K562 (cell line): ENCODE results near the gene BORCS5. TPM values are rescaled to one million over a fixed set of nuclear protein-coding genes. Genes with fewer than 3 reads are reported as not detected.

Source experiments
- ATAC-seq: fragments of 200-7000 bp; cut with Tn5 transposase; 3 replicates; pipeline ENCODE4 v1.9.1; 2020; ENCODE audit warnings: moderate library complexity
- BruUV-seq: library from RNA; stranded (reverse); fragments of 400-500 nt; replicated peaks from 2 replicates; lab custom pipeline; 2021; lab: Mats Ljungman, UMichigan
- CTCF ChIA-PET: fragments of 300-600 bp; formaldehyde crosslinking; extraction: SDS; loops from one replicate; lab custom pipeline; 2021; ENCODE audit warnings: low intra/inter-chr PET ratio; lab: Yijun Ruan, JAX
- POLR2A ChIA-PET: fragments of 300-600, 350-650 bp; sonication (Branson Sonifier 250); formaldehyde crosslinking; extraction: SDS; loops from one replicate; lab custom pipeline; 2021; ENCODE audit warnings: antibody characterized with exemption, inconsistent platforms; lab: Yijun Ruan, JAX
- DNase-seq, 4 experiments: peaks; one replicate each; pipeline versions ENCODE4 v3.0.0 to v3.0.0-alpha.2; 2011 to 2018; ENCODE audit warnings: low spot score in 3 of 4, mixed read lengths in 3 of 4; ENCODE audit errors: extremely low read depth in 1 of 4
- FAIRE-seq: peaks from 2 replicates; lab custom pipeline; 2011; peaks lifted over from hg19 to GRCh38; lab: Jason Lieb, UNC
- H2AFZ ChIP-seq: 2 replicates; pipeline ENCODE4 v1.6.0; 2011; ENCODE audit warnings: low read depth, low read length, control low read depth, inconsistent platforms
- H3K27ac ChIP-seq: fragments of 200-600 bp; 3 replicates; pipeline ENCODE4 v1.8.0; 2011; ENCODE audit warnings: low read depth, mild to moderate bottlenecking, control low read depth, inconsistent platforms, low read length, moderate library complexity, mixed read lengths; ENCODE audit errors: extremely low read depth
- H3K27me3 ChIP-seq, 2 experiments: fragments of 300-600 bp in 1 of 2; 2 replicates in 1 of 2; 3 replicates in 1 of 2; pipeline versions ENCODE4 v1.6.0 to v1.8.0; 2011; ENCODE audit warnings: inconsistent platforms in 2 of 2, low read length in 2 of 2, mild to moderate bottlenecking in 1 of 2, mixed read lengths in 1 of 2, moderate library complexity in 1 of 2; ENCODE audit not compliant: control insufficient read depth in 2 of 2, insufficient read depth in 2 of 2
- H3K36me3 ChIP-seq: fragments of 300-600 bp; 3 replicates; pipeline ENCODE4 v1.8.0; 2011; ENCODE audit warnings: mild to moderate bottlenecking, low read length, inconsistent platforms; ENCODE audit not compliant: control insufficient read depth, insufficient read depth
- H3K4me1 ChIP-seq, 2 experiments: fragments of 200-600 bp in 1 of 2; replicated peaks in 1 of 2; 2 replicates in 1 of 2; 3 replicates in 1 of 2; pipeline versions ENCODE4 v1.5.1 to v1.8.0; 2011; ENCODE audit warnings: inconsistent platforms in 2 of 2, low read length in 2 of 2, mild to moderate bottlenecking in 1 of 2, mixed read lengths in 1 of 2, moderate library complexity in 1 of 2; ENCODE audit not compliant: control insufficient read depth in 2 of 2, insufficient read depth in 2 of 2
- H3K4me2 ChIP-seq: 2 replicates; pipeline ENCODE4 v1.6.1; 2011; ENCODE audit warnings: low read length, control low read depth, inconsistent platforms, mixed read lengths; ENCODE audit not compliant: insufficient read depth
- H3K4me3 ChIP-seq: fragments of 200-600 bp; sonication (generic), shearing (Covaris generic); 2 replicates; pipeline ENCODE4 v1.5.1; 2016; ENCODE audit warnings: control low read depth, inconsistent platforms
- H3K79me2 ChIP-seq: fragments of 200-600 bp; 3 replicates; pipeline ENCODE4 v1.8.0; 2011; ENCODE audit warnings: low read length, inconsistent platforms; ENCODE audit not compliant: control insufficient read depth, insufficient read depth
- H3K9ac ChIP-seq, 2 experiments: 2 replicates each; pipeline versions ENCODE4 v1.6.0 to v1.6.1; 2011; ENCODE audit warnings: low read depth in 2 of 2, low read length in 2 of 2, control low read depth in 1 of 2, inconsistent platforms in 1 of 2, mild to moderate bottlenecking in 1 of 2, mixed read lengths in 1 of 2; ENCODE audit not compliant: insufficient read depth in 1 of 2
- H3K9me1 ChIP-seq: one replicate; pipeline ENCODE4 v1.6.0; 2011; ENCODE audit warnings: inconsistent platforms, mild to moderate bottlenecking, low read length, moderate library complexity; ENCODE audit not compliant: control insufficient read depth, insufficient read depth
- H3K9me3 ChIP-seq: replicated peaks from 2 replicates; pipeline ENCODE4 v1.5.1; 2011; ENCODE audit warnings: low read depth, low read length, inconsistent platforms; ENCODE audit not compliant: control insufficient read depth, insufficient read depth
- H4K20me1 ChIP-seq: replicated peaks from 2 replicates; pipeline ENCODE4 v1.6.1; 2011; ENCODE audit warnings: low read length, inconsistent platforms, mixed read lengths; ENCODE audit not compliant: control insufficient read depth, insufficient read depth
- ARID2 ChIP-seq: fragments of 450-650 bp; IDR thresholded peaks from 2 replicates; pipeline ENCODE4 v1.6.1; 2017; ENCODE audit warnings: antibody characterized with exemption, mild to moderate bottlenecking
- ARID3A ChIP-seq: IDR thresholded peaks from 2 replicates; pipeline ENCODE4 v1.6.1; 2012; ENCODE audit warnings: low read depth, low read length, improper control_type of control experiment, borderline replicate concordance
- ARNT ChIP-seq, 2 experiments: fragments of 450-650 bp; IDR thresholded peaks; 2 replicates each; pipeline ENCODE4 v1.6.1; 2016; ENCODE audit warnings: mild to moderate bottlenecking in 1 of 2
- CSDE1 ChIP-seq, 2 experiments: fragments of 450-650 bp; IDR thresholded peaks; 2 replicates each; pipeline ENCODE4 v1.6.1; 2016; ENCODE audit warnings: mild to moderate bottlenecking in 1 of 2
- FOXM1 ChIP-seq, 2 experiments: fragments of 450-650 bp in 1 of 2; sonication (generic) in 1 of 2; formaldehyde crosslinking in 1 of 2; IDR thresholded peaks; 2 replicates each; pipeline versions ENCODE4 v1.6.1 to v1.9.0; 2017 to 2022; ENCODE audit warnings: low read depth in 2 of 2, mild to moderate bottlenecking in 2 of 2, missing genetic modification reagents in 1 of 2, moderate library complexity in 1 of 2
- HNRNPH1 ChIP-seq: fragments of 200-400 bp; formaldehyde crosslinking; optimal IDR thresholded peaks from 2 replicates; pipeline ENCODE3; 2017; ENCODE audit warnings: low read depth, mild to moderate bottlenecking, low read length, moderate library complexity
- HNRNPL ChIP-seq: fragments of 200-400 bp; formaldehyde crosslinking; IDR thresholded peaks from 2 replicates; pipeline ENCODE4 v1.6.1; 2017; ENCODE audit warnings: low read depth, mild to moderate bottlenecking, low read length
- ILF3 ChIP-seq: fragments of 450-650 bp; IDR thresholded peaks from 2 replicates; pipeline ENCODE4 v1.6.1; 2018; ENCODE audit warnings: antibody characterized with exemption, mild to moderate bottlenecking, moderate library complexity, borderline replicate concordance
- MEIS2 ChIP-seq: fragments of 450-650 bp; IDR thresholded peaks from 2 replicates; pipeline ENCODE4 v1.6.1; 2014; ENCODE audit warnings: mild to moderate bottlenecking; ENCODE audit not compliant: partially characterized antibody
- NCOR1 ChIP-seq: fragments of 450-650 bp; IDR thresholded peaks from 2 replicates; pipeline ENCODE4 v1.6.1; 2016; ENCODE audit warnings: mild to moderate bottlenecking, moderate library complexity
- NFE2L1 ChIP-seq: fragments of 450-650 bp; IDR thresholded peaks from 2 replicates; pipeline ENCODE4 v1.6.1; 2016; ENCODE audit warnings: missing genetic modification characterization, low read depth, mild to moderate bottlenecking, missing compliant biosample characterization, moderate library complexity, borderline replicate concordance
- RBM39 ChIP-seq: fragments of 200-400 bp; formaldehyde crosslinking; optimal IDR thresholded peaks from 2 replicates; pipeline ENCODE3; 2018; ENCODE audit warnings: low read depth, low read length
- RUNX1 ChIP-seq: sonication (generic); IDR thresholded peaks from 2 replicates; pipeline ENCODE4 v1.6.1; 2016; ENCODE audit warnings: antibody characterized with exemption, low read depth
- SP2 ChIP-seq: IDR thresholded peaks from 2 replicates; pipeline ENCODE4 v1.6.1; 2011; ENCODE audit warnings: mild to moderate bottlenecking, low read depth, low read length, moderate library complexity; ENCODE audit not compliant: poor library complexity, severe bottlenecking; ENCODE audit errors: extremely low read depth
- SRF ChIP-seq, 2 experiments: fragments of 250-450, 450-650 bp in 1 of 2; sonication (Bioruptor Pico) in 1 of 2; sonication (generic) in 1 of 2; formaldehyde crosslinking; IDR thresholded peaks; 2 replicates each; pipeline versions ENCODE4 v1.5.0 to v1.5.1; 2020 to 2022; ENCODE audit warnings: mild to moderate bottlenecking in 1 of 2, missing genetic modification reagents in 1 of 2
- TBL1XR1 ChIP-seq, 2 experiments: IDR thresholded peaks; 2 replicates each; pipeline ENCODE4 v1.6.1; 2012; ENCODE audit warnings: improper control_type of control experiment in 2 of 2, low read length in 2 of 2, mild to moderate bottlenecking in 1 of 2
- USF1 ChIP-seq: sonication (generic); formaldehyde crosslinking; IDR thresholded peaks from 2 replicates; pipeline ENCODE4 v1.9.0; 2022; ENCODE audit warnings: mild to moderate bottlenecking, missing genetic modification reagents
- YY1 ChIP-seq, 3 experiments: IDR thresholded peaks; 2 replicates each; pipeline ENCODE4 v1.6.1; 2011; ENCODE audit warnings: low read length in 2 of 3, mild to moderate bottlenecking in 2 of 3, moderate library complexity in 2 of 3, borderline replicate concordance in 1 of 3, control low read depth in 1 of 3, low read depth in 1 of 3; ENCODE audit not compliant: insufficient read depth in 3 of 3, insufficient replicate concordance in 2 of 3, control insufficient read depth in 1 of 3, insufficient read length in 1 of 3; ENCODE audit errors: extremely low read depth in 1 of 3
- ZNF12 ChIP-seq: sonication (generic); formaldehyde crosslinking; IDR thresholded peaks from 2 replicates; pipeline ENCODE4 v1.4.0; 2020; ENCODE audit warnings: mild to moderate bottlenecking, missing genetic modification reagents
- ZNF24 ChIP-seq: fragments of 450-650 bp; IDR thresholded peaks from 2 replicates; pipeline ENCODE4 v1.6.1; 2016
- WGBS: fragments of 100-300 bp; shearing (Covaris generic); methylation state at CpG from one replicate; pipeline ENCODE4 v1.1.6; 2016; ENCODE audit warnings: low coverage, mixed read lengths; ENCODE audit not compliant: insufficient coverage; ENCODE audit errors: missing lambda C conversion rate; 5-methylcytosine and 5-hydroxymethylcytosine counted together
- in situ Hi-C: fragments of 300-500 bp; cut with MboI; formaldehyde crosslinking; loops from 4 replicates; pipeline ENCODE4 v1.15.0; 2018; ENCODE audit warnings: inconsistent platforms, mixed read lengths
- intact Hi-C: fragments of 100-400 bp; cut with micrococcal nuclease; formaldehyde crosslinking; loops from 2 replicates; pipeline ENCODE4 v1.14.2; 2022
- polyA plus RNA-seq, 8 experiments: library from polyadenylated mRNA; depleted of rRNA in 4 of 8; stranded (reverse) in 5 of 8; unstranded in 3 of 8; fragments of >200 nt; fragmentation: Nextera tagmentation in 2 of 8; fragmentation: Illumina TruSeq in 1 of 8; extraction: Ambion mirVana in 2 of 8; extraction: Trizol in 1 of 8; gene quantifications; 2 replicates each; pipeline versions ENCODE4 v1.2.1 to v1.2.3, GENCODE V29; 2011 to 2014; ENCODE audit warnings: inconsistent platforms in 1 of 8, missing spikeins in 1 of 8
- total RNA-seq, 7 experiments: library from RNA; depleted of rRNA in 6 of 7; stranded (reverse); fragments of >200 nt in 6 of 7; fragmentation: Illumina TruSeq in 2 of 7; extraction: Trizol in 2 of 7; gene quantifications; 2 replicates each; pipeline versions ENCODE4 v1.2.1 to v1.2.3, GENCODE V29; 2011 to 2021; ENCODE audit warnings: low replicate concordance in 1 of 7

BORCS5 gene
- total and polyA plus RNA-seq, 9 of the 15 experiments (the other 6 are each of a cell fraction or from before 2014, with no cell fraction given): 0.31 to 12.4 (median 6.6) TPM

GRCh38 chr12:12507121-12507520 lies 150.2 kb downstream of the BORCS5 start:
- peaks cover 4% of the 10 kb centered on the region for H4K20me1 ChIP-seq
- H3K4me2 ChIP-seq: no peak overlapping the region
- DNase-seq: no peak
- peaks cover 3 to 18% of the 10 kb centered on the region in 2 experiments; a peak in 3 of 5 replicates for H3K4me1 ChIP-seq
- no peaks in the 10 kb centered on the region for H3K9me1 ChIP-seq
- no peak for TF ChIP-seq RBM39
- TF ChIP-seq FOXM1 (IDR thresholded peaks at IDR 0.05; ENCODE audit: low read depth): no peak
- no peak for TF ChIP-seq FOXM1 (CRISPR knock-in tag; IDR thresholded peaks at IDR 0.05; ENCODE audit: low read depth)
- no peak for TF ChIP-seq ARID2
- TF ChIP-seq TBL1XR1 (IDR thresholded peaks at IDR 0.05; ENCODE audit: low read length in 2 of 2): no peak
- TF ChIP-seq HNRNPL: no peak
- TF ChIP-seq YY1 (IDR thresholded peaks at IDR 0.05; ENCODE audit: borderline replicate concordance in 1 of 3, control insufficient read depth in 1 of 3, extremely low read depth in 1 of 3, insufficient read depth in 3 of 3, insufficient read length in 1 of 3, insufficient replicate concordance in 2 of 3, low read depth in 1 of 3, low read length in 2 of 3): no peak
- TF ChIP-seq ZNF24: no peak
- TF ChIP-seq HNRNPH1: no peak
- TF ChIP-seq USF1 (CRISPR knock-in tag): no peak
- TF ChIP-seq RUNX1: no peak
- no peak for TF ChIP-seq NCOR1
- TF ChIP-seq ZNF12: no peak
- no peak for TF ChIP-seq ARNT (IDR thresholded peaks at IDR 0.05)
- TF ChIP-seq ILF3: no peak
- TF ChIP-seq NFE2L1 (tag): no peak
- TF ChIP-seq MEIS2: no peak
- TF ChIP-seq CSDE1 (IDR thresholded peaks at IDR 0.05): no peak
- TF ChIP-seq SP2: no peak
- no peak for TF ChIP-seq ARID3A
- no peak for TF ChIP-seq SRF (CRISPR knock-in tag; IDR thresholded peaks at IDR 0.05)
- in situ Hi-C loops (no loop called here), intact Hi-C loops (no loop called here)
- no peak for ATAC-seq
- no peak overlapping the region for H3K9ac ChIP-seq
- no peak overlapping the region for H3K27ac ChIP-seq
- peaks cover 19% of the 10 kb centered on the region for H3K79me2 ChIP-seq
- no peaks in the 10 kb centered on the region for H3K9me3 ChIP-seq
- no peak for FAIRE-seq
- POLR2A ChIA-PET: interaction anchor here (1.3 kb wide), 1 partner anchor 12 kb away, joined by 7 read pairs; no protein-coding TSS in a partner anchor
- BruUV-seq: no TSS peak
- no peaks in the 10 kb centered on the region; the same call in 2 of the 3 replicates for H3K36me3 ChIP-seq
- CTCF ChIA-PET: no interaction called here
- H3K27me3 ChIP-seq: no peaks in the 10 kb centered on the region
- H3K4me3 ChIP-seq: no peak overlapping the region
- no peak overlapping the region for H2AFZ ChIP-seq
- 50% methylated on average over 1 of the region's 1 CpG for WGBS
